SU-DHL-6 (cell line): ENCODE measurements around the gene CHST6.

Experiments used
- CTCF ChIP-seq: fragments of 200-600 bp; sonication (generic); IDR thresholded peaks from one replicate; pipeline ENCODE4 v1.5.1; 2017; ENCODE audit warnings: antibody characterized with exemption, mild to moderate bottlenecking, low read length, moderate library complexity; ENCODE audit not compliant: insufficient read depth, poor library complexity, severe bottlenecking
- EZH2phosphoT487 ChIP-seq: fragments of 200-600 bp; sonication (generic), shearing (Covaris generic); conservative IDR thresholded peaks from 2 replicates; pipeline ENCODE4 v1.6.1; 2018; ENCODE audit warnings: mild to moderate bottlenecking, antibody characterized with exemption, low read length, moderate library complexity, mixed read lengths

- TF ChIP-seq CTCF: no peak
- no peak for TF ChIP-seq EZH2phosphoT487
Observed at GRCh38 chr16:75483222-75483621, 12.0 kb downstream of the CHST6 start.
